Hepatocyte (in vitro differentiated cells): ENCODE data around the gene CIITA.
"Not testable (repeated sequence)": the region's sequence is repeated elsewhere in the genome, so short reads cannot be mapped to it uniquely, and the experiment has no call there.

Experiments
- EZH2 ChIP-seq: fragments of 200-600 bp; sonication (generic); IDR thresholded peaks from 2 replicates; pipeline ENCODE4 v1.6.1; 2016; ENCODE audit warnings: antibody characterized with exemption, mild to moderate bottlenecking, borderline replicate concordance
- EZH2phosphoT487 ChIP-seq: fragments of 200-600 bp; sonication (generic); IDR thresholded peaks from one replicate; pipeline ENCODE4 v1.6.1; 2018; ENCODE audit warnings: antibody characterized with exemption, mild to moderate bottlenecking, low read depth, moderate library complexity; ENCODE audit not compliant: unreplicated experiment, severe bottlenecking
- TF ChIP-seq, protein P1 (sequence below): fragments of 200-600 bp; sonication (generic); IDR thresholded peaks from 2 replicates; pipeline ENCODE4 v1.5.1; 2016; ENCODE audit warnings: antibody characterized with exemption, mild to moderate bottlenecking; ENCODE audit not compliant: poor library complexity

DNA sequence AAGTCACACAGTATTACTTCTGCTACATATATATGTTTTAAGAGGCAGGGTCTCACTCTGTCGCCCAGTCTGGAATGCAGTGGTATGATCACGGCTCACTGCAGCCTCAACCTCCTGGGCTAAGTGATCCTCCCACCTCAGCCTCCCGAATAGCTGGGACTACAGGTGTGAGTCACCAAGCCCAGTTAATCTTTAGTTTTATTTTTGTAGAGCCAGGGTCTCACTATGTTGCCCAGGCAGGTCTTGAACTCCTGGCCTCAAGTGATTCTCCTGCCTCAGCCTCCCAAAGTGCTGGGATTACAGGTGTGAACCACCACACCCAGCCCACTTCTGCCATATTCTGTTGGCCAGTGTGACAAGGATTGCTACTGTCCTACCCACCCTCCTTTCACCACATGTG lies 48.3 kb downstream of the CIITA start:
- TF ChIP-seq, protein P1, sequence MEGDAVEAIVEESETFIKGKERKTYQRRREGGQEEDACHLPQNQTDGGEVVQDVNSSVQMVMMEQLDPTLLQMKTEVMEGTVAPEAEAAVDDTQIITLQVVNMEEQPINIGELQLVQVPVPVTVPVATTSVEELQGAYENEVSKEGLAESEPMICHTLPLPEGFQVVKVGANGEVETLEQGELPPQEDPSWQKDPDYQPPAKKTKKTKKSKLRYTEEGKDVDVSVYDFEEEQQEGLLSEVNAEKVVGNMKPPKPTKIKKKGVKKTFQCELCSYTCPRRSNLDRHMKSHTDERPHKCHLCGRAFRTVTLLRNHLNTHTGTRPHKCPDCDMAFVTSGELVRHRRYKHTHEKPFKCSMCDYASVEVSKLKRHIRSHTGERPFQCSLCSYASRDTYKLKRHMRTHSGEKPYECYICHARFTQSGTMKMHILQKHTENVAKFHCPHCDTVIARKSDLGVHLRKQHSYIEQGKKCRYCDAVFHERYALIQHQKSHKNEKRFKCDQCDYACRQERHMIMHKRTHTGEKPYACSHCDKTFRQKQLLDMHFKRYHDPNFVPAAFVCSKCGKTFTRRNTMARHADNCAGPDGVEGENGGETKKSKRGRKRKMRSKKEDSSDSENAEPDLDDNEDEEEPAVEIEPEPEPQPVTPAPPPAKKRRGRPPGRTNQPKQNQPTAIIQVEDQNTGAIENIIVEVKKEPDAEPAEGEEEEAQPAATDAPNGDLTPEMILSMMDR = not testable (repeated sequence)
- not testable (repeated sequence) for TF ChIP-seq EZH2, EZH2phosphoT487
